Lower leg skin (tissue), 4 donors: ENCODE data around the gene CA10. TPM values are rescaled to one million over a fixed set of nuclear protein-coding genes. Genes with fewer than 3 reads are reported as not detected.

Experiments used
- DNase-seq, 2 donors: peaks; one replicate each; pipeline ENCODE4 v3.0.0-alpha.2; 2019; ENCODE audit warnings: low spot score in 2 of 2
- H3K4me3 ChIP-seq: fragments of 200-600 bp; sonication (generic); 2 replicates; pipeline ENCODE4 v1.5.1; 2017; ENCODE audit warnings: mild to moderate bottlenecking, low read depth; ENCODE audit not compliant: poor library complexity, severe bottlenecking
- CTCF ChIP-seq, 3 donors: fragments of 450-650 bp; IDR thresholded peaks; one replicate each; pipeline ENCODE4 v1.5.1; 2016; ENCODE audit warnings: antibody characterized with exemption in 3 of 3, mild to moderate bottlenecking in 3 of 3, moderate library complexity in 2 of 3
- POLR2A ChIP-seq, 2 donors: fragments of 450-650 bp; IDR thresholded peaks; one replicate each; pipeline ENCODE4 v1.6.1; 2016 to 2017; ENCODE audit warnings: antibody characterized with exemption in 2 of 2, mild to moderate bottlenecking in 1 of 2, moderate library complexity in 1 of 2
- whole genome bisulfite sequencing, 2 donors: methylation state at CpG; one replicate each; pipeline ENCODE4 v1.1.5; 2018; 5-methylcytosine and 5-hydroxymethylcytosine counted together
- intact Hi-C: fragments of 100-400 bp; cut with DNase I; formaldehyde crosslinking; loops from one replicate; pipeline ENCODE4 v1.15.0; 2023; ENCODE audit warnings: low total_unique reads
- total RNA-seq, 4 donors: library from RNA; depleted of rRNA; stranded (reverse); fragments of >200 nt; gene quantifications; one replicate each; pipeline ENCODE4 v1.1.0, GENCODE V29; 2016

The CA10 gene
- total RNA-seq, 4 donors from 2014 or later: not detected

- no peak for DNase-seq
- intact Hi-C loops: no loop called here
- no peak for TF ChIP-seq POLR2A (IDR thresholded peaks at IDR 0.05)
- TF ChIP-seq CTCF (IDR thresholded peaks at IDR 0.05): no peak
- 15 to 20% methylated on average over 3 of the region's 3 CpGs for WGBS, 2 donors
- no peak overlapping the region for H3K4me3 ChIP-seq
These were observed 23.3 kb upstream of the CA10 start for GRCh38 chr17:52181782-52182181.

- TF ChIP-seq CTCF (IDR thresholded peaks at IDR 0.05) (no peak), POLR2A (IDR thresholded peaks at IDR 0.05) (no peak)
- intact Hi-C loops: no loop called here
- no peak for DNase-seq
- 56 to 64% methylated on average over 5 of the region's 5 CpGs for WGBS, 2 donors
- no peak overlapping the region for H3K4me3 ChIP-seq
These were observed 19.5 kb upstream of the CA10 start for GRCh38 chr17:52178012-52178411.

GRCh38 chr17:52170963-52171572, 12.6 kb upstream of the CA10 start:
- 54 to 75% methylated on average over 1 of the region's 1 CpG for WGBS, 2 donors

GRCh38 chr17:52160136-52160567, 1.6 kb upstream of the CA10 start:
- intact Hi-C loops: no loop called here
- WGBS, 2 donors: 6 to 11% methylated on average over 17 of the region's 17 CpGs
- TF ChIP-seq POLR2A (IDR thresholded peaks at IDR 0.05) (no peak), CTCF (IDR thresholded peaks at IDR 0.05) (no peak)
- H3K4me3 ChIP-seq: no peak overlapping the region
- no peak for DNase-seq

More at GRCh38 chr17:52170963-52171572, 12.6 kb upstream of the CA10 start:
- no peak overlapping the region for H3K4me3 ChIP-seq
- TF ChIP-seq POLR2A (IDR thresholded peaks at IDR 0.05) (no peak), CTCF (IDR thresholded peaks at IDR 0.05) (no peak)
- intact Hi-C loops: no loop called here
- no peak for DNase-seq

- TF ChIP-seq CTCF (IDR thresholded peaks at IDR 0.05): no peak
- TF ChIP-seq POLR2A (IDR thresholded peaks at IDR 0.05): no peak
- no peak for DNase-seq
- no peak overlapping the region for H3K4me3 ChIP-seq
- intact Hi-C loops: no loop called here
- WGBS, 2 donors: 6% methylated on average over 39 to 40 of the region's 40 CpGs
These were observed 977 bp upstream of the CA10 start for GRCh38 chr17:52159246-52160135.
